ENCODE data around the gene ZNF438. TPM values are rescaled to one million over a fixed set of nuclear protein-coding genes. Genes with fewer than 3 reads are reported as not detected.

Gene ZNF438
- total and polyA plus RNA-seq, 10 of the 15 experiments (the other 5 are each of a cell fraction or from before 2014, with no cell fraction given) = 0.93 to 5.2 (median 1.9) TPM

DNA sequence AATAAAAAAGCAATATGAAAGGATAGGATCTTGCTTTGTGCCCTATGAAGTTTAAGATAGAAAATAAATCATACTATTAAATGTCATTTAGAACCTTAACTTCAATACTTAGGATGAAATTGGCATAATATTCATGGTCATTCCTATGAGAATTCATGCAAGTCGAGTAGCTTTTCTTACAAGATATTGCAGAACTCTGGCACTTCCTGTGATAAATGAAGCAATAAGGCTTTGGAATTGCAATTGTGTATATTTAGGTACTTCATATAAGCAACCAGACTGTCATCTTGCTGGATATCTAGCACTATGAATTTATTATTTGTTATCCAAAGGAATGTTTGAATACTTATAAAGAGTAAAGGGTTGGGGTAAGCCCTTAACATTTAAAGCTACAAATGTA lies 116.5 kb downstream of the ZNF438 start:
- SMC1A ChIA-PET (ENCODE audit: uncharacterized antibody, unreplicated experiment) = interaction anchor here (1.0 to 1.3 kb wide), 2 partner anchors 15 to 40 kb away, joined by 3 to 4 read pairs; no protein-coding TSS in a partner anchor
- H3K27ac ChIP-seq (ENCODE audit: control insufficient read depth, insufficient read depth) = no peak overlapping the region
- BruUV-seq (replicated peaks) = no TSS peak
- DNase-seq (ENCODE audit: low read depth, low spot score) = no peak
- RAD21 ChIA-PET (ENCODE audit: unreplicated experiment) = interaction anchor here (0.5 kb wide), 1 partner anchor 700 kb away, joined by 3 read pairs; no protein-coding TSS in a partner anchor
- no peaks in the 10 kb centered on the region for H3K36me3 ChIP-seq (ENCODE audit: control insufficient read depth in 2 of 2, insufficient read depth in 2 of 2, low read length in 1 of 2)
- no peaks in the 10 kb centered on the region for H4K20me1 ChIP-seq (ENCODE audit: control insufficient read depth, insufficient read depth)
- no peak for ATAC-seq
- no peaks in the 10 kb centered on the region for H3K4me1 ChIP-seq (ENCODE audit: control insufficient read depth, insufficient read depth, low read length)
- intact Hi-C loops (cut with micrococcal nuclease; ENCODE audit: unreplicated experiment) = no loop called here
- in situ Hi-C loops (cut with MboI) = no loop called here
- no peak overlapping the region for H3K4me2 ChIP-seq (ENCODE audit: control insufficient read depth, insufficient read depth)
- no peak for FAIRE-seq
- no peak overlapping the region for H3K4me3 ChIP-seq
- no peaks in the 10 kb centered on the region for H3K79me2 ChIP-seq (ENCODE audit: control insufficient read depth, insufficient read depth, low read length)
- no peaks in the 10 kb centered on the region; the same call in 2 of the 3 replicates for H3K9me3 ChIP-seq (replicated peaks; ENCODE audit: control insufficient read depth, insufficient read depth, low read length)
- no peak for TF ChIP-seq NRF1 (conservative IDR thresholded peaks at IDR 0.05; ENCODE audit: low read depth, low read length)
- no peak for TF ChIP-seq SP1 (IDR thresholded peaks at IDR 0.05; ENCODE audit: low read depth, low read length)
- no peak for TF ChIP-seq MTA2 (IDR thresholded peaks at IDR 0.05; ENCODE audit: low read depth)
- no peak for TF ChIP-seq IKZF1 (conservative IDR thresholded peaks at IDR 0.05)
- no peak overlapping the region for H2AFZ ChIP-seq (ENCODE audit: control insufficient read depth, low read depth, low read length)
- H3K9ac ChIP-seq (ENCODE audit: control insufficient read depth, insufficient read depth, low read length) = no peak overlapping the region
- CTCF ChIA-PET = interaction anchor here (0.9 to 1.1 kb wide), 2 partner anchors 10 to 17 kb away, joined by 4 to 5 read pairs; no protein-coding TSS in a partner anchor
- POLR2A ChIA-PET = no interaction called here
- WGBS (ENCODE audit: insufficient coverage, insufficient replicate concordance, low lambda C conversion rate, missing lambda C conversion rate) = 30% methylated on average over 1 of the region's 1 CpG
- no peaks in the 10 kb centered on the region for H3K27me3 ChIP-seq (replicated peaks in 1 of 2; ENCODE audit: control insufficient read depth in 2 of 2, insufficient read depth in 2 of 2, low read length in 1 of 2)

DNA sequence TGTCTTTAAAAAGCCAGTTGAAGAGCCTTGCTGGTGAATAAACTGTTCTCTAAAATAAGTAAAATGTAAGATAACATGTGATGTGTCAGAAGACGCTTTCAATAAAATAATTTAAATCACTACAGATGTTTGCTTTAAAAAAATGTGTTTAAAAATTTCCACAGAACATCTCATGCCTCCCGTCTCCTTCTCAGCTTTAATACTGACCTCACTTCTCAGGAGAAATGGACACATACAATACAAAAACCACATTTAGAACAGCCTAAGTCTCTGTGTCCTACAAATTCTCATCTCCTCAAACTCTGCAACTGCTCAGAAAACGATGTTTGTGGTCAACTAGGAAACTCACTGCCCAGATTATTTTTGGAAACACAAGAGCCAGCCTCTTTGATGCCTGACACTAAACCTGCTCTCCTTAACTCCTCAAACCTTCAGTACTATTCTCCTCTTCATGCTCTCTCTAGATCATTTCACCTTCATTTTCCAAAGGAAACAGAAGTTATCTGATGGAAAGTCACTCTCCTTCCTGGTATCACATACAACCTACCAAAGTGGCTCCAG lies 120.3 kb downstream of the ZNF438 start:
- Histone ChIP-seq H3K27me3 (replicated peaks in 1 of 2; ENCODE audit: control insufficient read depth in 2 of 2, insufficient read depth in 2 of 2, low read length in 1 of 2) (no peaks in the 10 kb centered on the region), H3K9ac (ENCODE audit: control insufficient read depth, insufficient read depth, low read length) (no peak overlapping the region), H3K4me3 (no peak overlapping the region), H3K36me3 (ENCODE audit: control insufficient read depth in 2 of 2, insufficient read depth in 2 of 2, low read length in 1 of 2) (no peaks in the 10 kb centered on the region), H2AFZ (ENCODE audit: control insufficient read depth, low read depth, low read length) (no peak overlapping the region), H3K9me3 (replicated peaks; ENCODE audit: control insufficient read depth, insufficient read depth, low read length) (no peaks in the 10 kb centered on the region; the same call in 2 of the 3 replicates), H3K27ac (ENCODE audit: control insufficient read depth, insufficient read depth) (no peak overlapping the region), H3K4me1 (ENCODE audit: control insufficient read depth, insufficient read depth, low read length) (no peaks in the 10 kb centered on the region), H3K4me2 (ENCODE audit: control insufficient read depth, insufficient read depth) (no peak overlapping the region), H3K79me2 (ENCODE audit: control insufficient read depth, insufficient read depth, low read length) (no peaks in the 10 kb centered on the region), H4K20me1 (ENCODE audit: control insufficient read depth, insufficient read depth) (no peaks in the 10 kb centered on the region)
- intact Hi-C loops (cut with micrococcal nuclease; ENCODE audit: unreplicated experiment) = no loop called here
- 58% methylated on average over 3 of the region's 3 CpGs for WGBS (ENCODE audit: insufficient coverage, insufficient replicate concordance, low lambda C conversion rate, missing lambda C conversion rate)
- FAIRE-seq (no peak), ATAC-seq (no peak), DNase-seq (ENCODE audit: low read depth, low spot score) (no peak)
- ChIA-PET CTCF (no interaction called here), POLR2A (no interaction called here), SMC1A (ENCODE audit: uncharacterized antibody, unreplicated experiment) (no interaction called here), RAD21 (ENCODE audit: unreplicated experiment) (no interaction called here)
- BruUV-seq (replicated peaks) = no TSS peak
- in situ Hi-C loops (cut with MboI) = no loop called here
- TF ChIP-seq, protein P1, sequence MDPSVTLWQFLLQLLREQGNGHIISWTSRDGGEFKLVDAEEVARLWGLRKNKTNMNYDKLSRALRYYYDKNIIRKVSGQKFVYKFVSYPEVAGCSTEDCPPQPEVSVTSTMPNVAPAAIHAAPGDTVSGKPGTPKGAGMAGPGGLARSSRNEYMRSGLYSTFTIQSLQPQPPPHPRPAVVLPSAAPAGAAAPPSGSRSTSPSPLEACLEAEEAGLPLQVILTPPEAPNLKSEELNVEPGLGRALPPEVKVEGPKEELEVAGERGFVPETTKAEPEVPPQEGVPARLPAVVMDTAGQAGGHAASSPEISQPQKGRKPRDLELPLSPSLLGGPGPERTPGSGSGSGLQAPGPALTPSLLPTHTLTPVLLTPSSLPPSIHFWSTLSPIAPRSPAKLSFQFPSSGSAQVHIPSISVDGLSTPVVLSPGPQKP (IDR thresholded peaks at IDR 0.05; ENCODE audit: low read depth, low read length) = no peak
- TF ChIP-seq MXI1 (IDR thresholded peaks at IDR 0.05; ENCODE audit: low read depth, low read length) (no peak), CREM (IDR thresholded peaks at IDR 0.05; ENCODE audit: low read depth) (no peak), HCFC1 (IDR thresholded peaks at IDR 0.05; ENCODE audit: low read length) (no peak), TAF1 (IDR thresholded peaks at IDR 0.05; ENCODE audit: borderline replicate concordance, low read depth, low read length) (no peak), CHD2 (IDR thresholded peaks at IDR 0.05; ENCODE audit: borderline replicate concordance, low read depth, low read length) (no peak)
- TF ChIP-seq, protein P2, sequence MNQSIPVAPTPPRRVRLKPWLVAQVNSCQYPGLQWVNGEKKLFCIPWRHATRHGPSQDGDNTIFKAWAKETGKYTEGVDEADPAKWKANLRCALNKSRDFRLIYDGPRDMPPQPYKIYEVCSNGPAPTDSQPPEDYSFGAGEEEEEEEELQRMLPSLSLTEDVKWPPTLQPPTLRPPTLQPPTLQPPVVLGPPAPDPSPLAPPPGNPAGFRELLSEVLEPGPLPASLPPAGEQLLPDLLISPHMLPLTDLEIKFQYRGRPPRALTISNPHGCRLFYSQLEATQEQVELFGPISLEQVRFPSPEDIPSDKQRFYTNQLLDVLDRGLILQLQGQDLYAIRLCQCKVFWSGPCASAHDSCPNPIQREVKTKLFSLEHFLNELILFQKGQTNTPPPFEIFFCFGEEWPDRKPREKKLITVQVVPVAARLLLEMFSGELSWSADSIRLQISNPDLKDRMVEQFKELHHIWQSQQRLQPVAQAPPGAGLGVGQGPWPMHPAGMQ (IDR thresholded peaks at IDR 0.05; ENCODE audit: borderline replicate concordance) = no peak
- TF ChIP-seq, protein P3, sequence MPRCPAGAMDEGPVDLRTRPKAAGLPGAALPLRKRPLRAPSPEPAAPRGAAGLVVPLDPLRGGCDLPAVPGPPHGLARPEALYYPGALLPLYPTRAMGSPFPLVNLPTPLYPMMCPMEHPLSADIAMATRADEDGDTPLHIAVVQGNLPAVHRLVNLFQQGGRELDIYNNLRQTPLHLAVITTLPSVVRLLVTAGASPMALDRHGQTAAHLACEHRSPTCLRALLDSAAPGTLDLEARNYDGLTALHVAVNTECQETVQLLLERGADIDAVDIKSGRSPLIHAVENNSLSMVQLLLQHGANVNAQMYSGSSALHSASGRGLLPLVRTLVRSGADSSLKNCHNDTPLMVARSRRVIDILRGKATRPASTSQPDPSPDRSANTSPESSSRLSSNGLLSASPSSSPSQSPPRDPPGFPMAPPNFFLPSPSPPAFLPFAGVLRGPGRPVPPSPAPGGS (IDR thresholded peaks at IDR 0.05; ENCODE audit: borderline replicate concordance, insufficient read depth, low read depth, low read length, poor library complexity, severe bottlenecking) = no peak
